HepG2 (cell line): ENCODE results near the gene GSTCD. TPM values are rescaled to one million over a fixed set of nuclear protein-coding genes. Genes with fewer than 3 reads are reported as not detected.

ENCODE experiments used
- ATAC-seq: fragments of 200-7000 bp; cut with Tn5 transposase; 3 replicates; pipeline ENCODE4 v1.9.1; 2020; ENCODE audit warnings: mild to moderate bottlenecking, moderate library complexity
- BruUV-seq: library from RNA; stranded (reverse); fragments of 400-500 nt; replicated peaks from 2 replicates; lab custom pipeline; 2021; lab: Mats Ljungman, UMichigan
- CTCF ChIA-PET: fragments of 300-600 bp; formaldehyde crosslinking; extraction: SDS; loops from one replicate; lab custom pipeline; 2021; ENCODE audit warnings: low total read pairs, inconsistent platforms, low intra/inter-chr PET ratio; lab: Yijun Ruan, JAX
- POLR2A ChIA-PET: fragments of 350-600 bp; sonication (Branson Sonifier 250); formaldehyde crosslinking; loops from one replicate; lab custom pipeline; 2020; ENCODE audit warnings: antibody characterized with exemption, inconsistent platforms; lab: Yijun Ruan, JAX
- DNase-seq: peaks from one replicate; pipeline ENCODE4 v3.0.0-alpha.2; 2015; ENCODE audit warnings: low spot score
- FAIRE-seq: peaks from 3 replicates; lab custom pipeline; 2011; peaks lifted over from hg19 to GRCh38; lab: Jason Lieb, UNC
- H2AFZ ChIP-seq: one replicate; pipeline ENCODE4 v1.6.1; 2011; ENCODE audit warnings: low read length, inconsistent platforms
- H3K27ac ChIP-seq: fragments of 300-600 bp; 3 replicates; pipeline ENCODE4 v1.8.0; 2011; ENCODE audit warnings: mixed run types, mild to moderate bottlenecking, mixed read lengths, low read length, inconsistent platforms; ENCODE audit not compliant: insufficient read depth; ENCODE audit errors: extremely low read length
- H3K27me3 ChIP-seq, 2 experiments: fragments of 200-600 bp in 1 of 2; 2 replicates in 1 of 2; 3 replicates in 1 of 2; pipeline versions ENCODE4 v1.6.0 to v1.8.0; 2011; ENCODE audit warnings: low read length in 2 of 2, mild to moderate bottlenecking in 2 of 2, moderate library complexity in 2 of 2, inconsistent platforms in 1 of 2; ENCODE audit not compliant: insufficient read depth in 2 of 2, control insufficient read depth in 1 of 2
- H3K36me3 ChIP-seq, 2 experiments: fragments of 200-600 bp in 1 of 2; replicated peaks in 1 of 2; 2 replicates in 1 of 2; 3 replicates in 1 of 2; pipeline versions ENCODE4 v1.5.1 to v1.8.0; 2011; ENCODE audit warnings: low read length in 2 of 2, inconsistent platforms in 1 of 2; ENCODE audit not compliant: insufficient read depth in 2 of 2, control insufficient read depth in 1 of 2
- H3K4me1 ChIP-seq: 2 replicates; pipeline ENCODE4 v1.5.1; 2012; ENCODE audit warnings: low read length, inconsistent platforms; ENCODE audit not compliant: insufficient read depth
- H3K4me2 ChIP-seq: 2 replicates; pipeline ENCODE4 v1.6.0; 2011; ENCODE audit warnings: low read depth, low read length, inconsistent platforms
- H3K4me3 ChIP-seq, 3 experiments: fragments of 200-600 bp in 1 of 3; sonication (generic), shearing (Covaris generic) in 1 of 3; replicated peaks in 1 of 3; 2 replicates each; pipeline ENCODE4 v1.5.1; 2011 to 2016; ENCODE audit warnings: low read length in 3 of 3, inconsistent platforms in 2 of 3, low read depth in 2 of 3, mild to moderate bottlenecking in 2 of 3, control low read depth in 1 of 3, mixed read lengths in 1 of 3; ENCODE audit not compliant: insufficient read depth in 1 of 3
- H3K79me2 ChIP-seq: one replicate; pipeline ENCODE4 v1.6.1; 2011; ENCODE audit warnings: low read length, inconsistent platforms; ENCODE audit not compliant: insufficient read depth
- H3K9ac ChIP-seq: 2 replicates; pipeline ENCODE4 v1.6.0; 2011; ENCODE audit warnings: mild to moderate bottlenecking, low read depth, low read length, inconsistent platforms; ENCODE audit not compliant: insufficient read depth
- H3K9me3 ChIP-seq: 2 replicates; pipeline ENCODE4 v1.5.1; 2012; ENCODE audit warnings: mild to moderate bottlenecking, low read length
- H4K20me1 ChIP-seq: 2 replicates; pipeline ENCODE4 v1.6.0; 2011; ENCODE audit warnings: inconsistent platforms, mild to moderate bottlenecking, low read length, moderate library complexity; ENCODE audit not compliant: insufficient read depth
- EEA1 ChIP-seq: sonication (generic); formaldehyde crosslinking; IDR thresholded peaks from 2 replicates; pipeline ENCODE4 v1.5.1; 2020; ENCODE audit warnings: mild to moderate bottlenecking, missing genetic modification reagents, borderline replicate concordance
- FOXC1 ChIP-seq: sonication (generic); formaldehyde crosslinking; IDR thresholded peaks from 2 replicates; pipeline ENCODE4 v1.8.0; 2022; ENCODE audit warnings: mild to moderate bottlenecking, missing genetic modification reagents, borderline replicate concordance
- IKZF1 ChIP-seq: fragments of 450-650 bp; IDR thresholded peaks from 2 replicates; pipeline ENCODE4 v1.7.1; 2016
- MLLT10 ChIP-seq: sonication (generic); formaldehyde crosslinking; IDR thresholded peaks from 2 replicates; pipeline ENCODE4 v1.4.0; 2020; ENCODE audit warnings: missing genetic modification reagents
- NBN ChIP-seq: fragments of 450-650 bp; conservative IDR thresholded peaks from 2 replicates; pipeline ENCODE4 v1.6.1; 2017
- NCOA2 ChIP-seq: sonication (generic); formaldehyde crosslinking; IDR thresholded peaks from 2 replicates; pipeline ENCODE4 v1.8.0; 2022; ENCODE audit warnings: inconsistent platforms
- RARA ChIP-seq: IDR thresholded peaks from 2 replicates; pipeline ENCODE4 v1.6.1; 2016; ENCODE audit warnings: missing genetic modification reagents, missing compliant biosample characterization
- RBM39 ChIP-seq: fragments of 200-400 bp; formaldehyde crosslinking; IDR thresholded peaks from one replicate; pipeline ENCODE4 v1.6.1; 2018; ENCODE audit warnings: antibody characterized with exemption, mild to moderate bottlenecking, low read depth, low read length; ENCODE audit not compliant: poor library complexity, severe bottlenecking
- SP5 ChIP-seq: IDR thresholded peaks from 2 replicates; pipeline ENCODE4 v1.6.1; 2016; ENCODE audit warnings: low read depth, borderline replicate concordance
- TMF1 ChIP-seq: sonication (generic); formaldehyde crosslinking; IDR thresholded peaks from 2 replicates; pipeline ENCODE4 v1.8.1; 2022; ENCODE audit warnings: low read depth, missing genetic modification reagents
- ZNF333 ChIP-seq: sonication (generic); formaldehyde crosslinking; IDR thresholded peaks from 2 replicates; pipeline ENCODE4 v1.4.0; 2020; ENCODE audit warnings: mild to moderate bottlenecking, missing genetic modification reagents, borderline replicate concordance
- ZNF660 ChIP-seq: sonication (generic); formaldehyde crosslinking; IDR thresholded peaks from 2 replicates; pipeline ENCODE4 v1.5.1; 2020; ENCODE audit warnings: mild to moderate bottlenecking, low read depth, missing genetic modification reagents, borderline replicate concordance
- WGBS: methylation state at CpG from one replicate; pipeline ENCODE4 v1.1.6; 2017; ENCODE audit warnings: low lambda C conversion rate; 5-methylcytosine and 5-hydroxymethylcytosine counted together
- in situ Hi-C: cut with HindIII; loops from 2 replicates; pipeline ENCODE4 v1.10.0; 2017; ENCODE audit warnings: low pct_unique_long_range_greater_than_20kb; ENCODE audit not compliant: extremely low pct_ligation_motif_present
- intact Hi-C: fragments of 100-400 bp; cut with micrococcal nuclease; formaldehyde crosslinking; loops from one replicate; pipeline ENCODE4 v1.10.0; 2022; ENCODE audit not compliant: unreplicated experiment
- polyA plus RNA-seq, 8 experiments: library from polyadenylated mRNA; depleted of rRNA in 3 of 8; stranded (reverse) in 7 of 8; unstranded in 1 of 8; fragments of >200 nt; fragmentation: Illumina TruSeq in 4 of 8; extraction: Trizol in 4 of 8; gene quantifications; 2 replicates each; pipeline versions ENCODE4 v1.2.1 to v1.2.3, GENCODE V29; 2011 to 2016; ENCODE audit warnings: low read depth in 4 of 8, missing spikeins in 1 of 8, mixed read lengths in 1 of 8; ENCODE audit not compliant: insufficient read depth in 1 of 8
- total RNA-seq, 5 experiments: library from RNA; depleted of rRNA; stranded (reverse); fragments of >200 nt; fragmentation: Illumina TruSeq; extraction: Trizol; gene quantifications; 2 replicates each; pipeline ENCODE4 v1.2.3, GENCODE V29; 2016; ENCODE audit warnings: low read depth in 1 of 5
- TF ChIP-seq, protein P1 (sequence below): sonication (generic); formaldehyde crosslinking; IDR thresholded peaks from 2 replicates; pipeline ENCODE4 v1.9.0; 2021; ENCODE audit warnings: missing genetic modification reagents, borderline replicate concordance
- TF ChIP-seq, protein P2 (sequence below): sonication (generic); formaldehyde crosslinking; IDR thresholded peaks from 2 replicates; pipeline ENCODE4 v1.9.0; 2022; ENCODE audit warnings: missing genetic modification reagents, mild to moderate bottlenecking, borderline replicate concordance

Gene GSTCD
- total and polyA plus RNA-seq, 2 of the 13 experiments (the other 11 are each of a cell fraction or from before 2014, with no cell fraction given) = 7.9 to 30.8 TPM

DNA sequence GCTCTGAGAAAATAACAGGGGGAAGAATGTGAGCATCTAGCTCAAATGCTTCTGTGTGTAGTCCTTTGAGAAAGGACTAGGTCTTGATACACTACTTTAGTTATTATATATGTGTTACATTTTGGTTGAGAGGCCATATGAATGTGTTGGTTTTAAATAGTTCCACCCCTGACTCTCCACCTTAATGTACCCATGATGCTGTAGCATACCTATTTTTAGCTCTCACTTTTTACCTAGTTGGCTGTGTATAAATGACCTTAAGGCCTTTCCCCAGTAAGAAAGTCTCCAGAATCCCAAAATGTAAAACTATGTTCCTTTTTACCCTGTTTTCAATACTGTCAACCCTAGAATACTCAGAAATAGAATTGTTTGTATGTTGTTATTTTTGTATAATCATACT is 166.6 kb downstream of the GSTCD start:
- Histone ChIP-seq H3K4me3 (no peak overlapping the region), H2AFZ (no peak overlapping the region), H3K79me2 (no peaks in the 10 kb centered on the region), H3K36me3 (no peaks in the 10 kb centered on the region), H3K9me3 (no peaks in the 10 kb centered on the region), H3K4me2 (no peak overlapping the region), H3K27ac (no peak overlapping the region), H3K9ac (no peak overlapping the region), H4K20me1 (no peaks in the 10 kb centered on the region), H3K4me1 (no peaks in the 10 kb centered on the region), H3K27me3 (no peaks in the 10 kb centered on the region)
- in situ Hi-C loops (no loop called here), intact Hi-C loops (no loop called here)
- ChIA-PET POLR2A (no interaction called here), CTCF (no interaction called here)
- BruUV-seq = no TSS peak
- no peak for TF ChIP-seq FOXC1 (CRISPR knock-in tag)
- TF ChIP-seq MLLT10 (CRISPR knock-in tag) = no peak
- no peak for DNase-seq
- ATAC-seq = no peak
- no peak for FAIRE-seq

DNA sequence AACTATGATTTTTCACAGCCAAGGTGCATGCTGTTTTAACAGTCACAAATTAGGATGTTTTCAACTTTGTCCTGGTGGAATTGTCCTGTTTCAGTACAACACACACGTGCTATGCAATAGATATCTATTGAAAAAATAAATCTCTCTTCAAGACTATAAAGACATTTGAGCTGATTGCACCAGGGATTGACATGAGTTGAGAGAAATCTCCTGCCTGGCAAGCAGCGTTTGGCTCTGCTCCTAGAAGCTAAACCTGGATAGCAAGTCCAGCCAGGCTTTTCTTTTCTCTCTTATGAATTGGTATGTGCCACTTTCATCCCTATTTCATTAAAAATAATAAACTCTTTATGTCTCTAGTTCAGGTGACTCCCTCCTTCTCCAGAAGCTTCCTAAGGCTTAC is 170.1 kb downstream of the GSTCD start:
- 3% methylated on average over 2 of the region's 2 CpGs for WGBS
- BruUV-seq = no TSS peak
- Histone ChIP-seq H3K27ac (no peak overlapping the region), H3K9me3 (no peaks in the 10 kb centered on the region), H4K20me1 (no peaks in the 10 kb centered on the region), H2AFZ (no peak overlapping the region), H3K36me3 (no peaks in the 10 kb centered on the region), H3K79me2 (no peaks in the 10 kb centered on the region), H3K4me1 (no peaks in the 10 kb centered on the region), H3K9ac (no peak overlapping the region), H3K4me3 (no peak overlapping the region), H3K27me3 (no peaks in the 10 kb centered on the region), H3K4me2 (no peak overlapping the region)
- ChIA-PET POLR2A (no interaction called here), CTCF (no interaction called here)
- intact Hi-C loops = no loop called here
- FAIRE-seq (no peak), DNase-seq (no peak), ATAC-seq (no peak)
- in situ Hi-C loops = no loop called here
- TF ChIP-seq, protein P1, sequence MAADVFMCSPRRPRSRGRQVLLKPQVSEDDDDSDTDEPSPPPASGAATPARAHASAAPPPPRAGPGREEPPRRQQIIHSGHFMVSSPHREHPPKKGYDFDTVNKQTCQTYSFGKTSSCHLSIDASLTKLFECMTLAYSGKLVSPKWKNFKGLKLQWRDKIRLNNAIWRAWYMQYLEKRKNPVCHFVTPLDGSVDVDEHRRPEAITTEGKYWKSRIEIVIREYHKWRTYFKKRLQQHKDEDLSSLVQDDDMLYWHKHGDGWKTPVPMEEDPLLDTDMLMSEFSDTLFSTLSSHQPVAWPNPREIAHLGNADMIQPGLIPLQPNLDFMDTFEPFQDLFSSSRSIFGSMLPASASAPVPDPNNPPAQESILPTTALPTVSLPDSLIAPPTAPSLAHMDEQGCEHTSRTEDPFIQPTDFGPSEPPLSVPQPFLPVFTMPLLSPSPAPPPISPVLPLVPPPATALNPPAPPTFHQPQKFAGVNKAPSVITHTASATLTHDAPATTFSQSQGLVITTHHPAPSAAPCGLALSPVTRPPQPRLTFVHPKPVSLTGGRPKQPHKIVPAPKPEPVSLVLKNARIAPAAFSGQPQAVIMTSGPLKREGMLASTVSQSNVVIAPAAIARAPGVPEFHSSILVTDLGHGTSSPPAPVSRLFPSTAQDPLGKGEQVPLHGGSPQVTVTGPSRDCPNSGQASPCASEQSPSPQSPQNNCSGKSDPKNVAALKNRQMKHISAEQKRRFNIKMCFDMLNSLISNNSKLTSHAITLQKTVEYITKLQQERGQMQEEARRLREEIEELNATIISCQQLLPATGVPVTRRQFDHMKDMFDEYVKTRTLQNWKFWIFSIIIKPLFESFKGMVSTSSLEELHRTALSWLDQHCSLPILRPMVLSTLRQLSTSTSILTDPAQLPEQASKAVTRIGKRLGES = no peak
- TF ChIP-seq ZNF660 (CRISPR knock-in tag) (no peak), RBM39 (no peak), NBN (no peak), RARA (CRISPR knock-in tag) (no peak), SP5 (CRISPR knock-in tag) (no peak), ZNF333 (CRISPR knock-in tag) (no peak), EEA1 (CRISPR knock-in tag) (no peak), TMF1 (CRISPR knock-in tag) (no peak), NCOA2 (no peak), IKZF1 (no peak)
- TF ChIP-seq, protein P2, sequence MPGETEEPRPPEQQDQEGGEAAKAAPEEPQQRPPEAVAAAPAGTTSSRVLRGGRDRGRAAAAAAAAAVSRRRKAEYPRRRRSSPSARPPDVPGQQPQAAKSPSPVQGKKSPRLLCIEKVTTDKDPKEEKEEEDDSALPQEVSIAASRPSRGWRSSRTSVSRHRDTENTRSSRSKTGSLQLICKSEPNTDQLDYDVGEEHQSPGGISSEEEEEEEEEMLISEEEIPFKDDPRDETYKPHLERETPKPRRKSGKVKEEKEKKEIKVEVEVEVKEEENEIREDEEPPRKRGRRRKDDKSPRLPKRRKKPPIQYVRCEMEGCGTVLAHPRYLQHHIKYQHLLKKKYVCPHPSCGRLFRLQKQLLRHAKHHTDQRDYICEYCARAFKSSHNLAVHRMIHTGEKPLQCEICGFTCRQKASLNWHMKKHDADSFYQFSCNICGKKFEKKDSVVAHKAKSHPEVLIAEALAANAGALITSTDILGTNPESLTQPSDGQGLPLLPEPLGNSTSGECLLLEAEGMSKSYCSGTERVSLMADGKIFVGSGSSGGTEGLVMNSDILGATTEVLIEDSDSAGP = no peak
